Upper lobe of left lung (tissue), 6 donors: ENCODE measurements around the gene PCSK5. TPM values are rescaled to one million over a fixed set of nuclear protein-coding genes. Genes with fewer than 3 reads are reported as not detected.

Experiments
- ATAC-seq, 2 donors: fragments of 200-7000 bp; cut with Tn5 transposase; one replicate each; pipeline ENCODE4 v1.9.1; 2022; ENCODE audit warnings: mild to moderate bottlenecking in 2 of 2, moderate library complexity in 2 of 2; ENCODE audit not compliant: low FRiP score in 2 of 2
- DNase-seq, 2 donors: peaks; one replicate each; pipeline ENCODE4 v3.0.0-alpha.2; 2019 to 2020
- H3K27ac ChIP-seq, 4 donors: fragments of 200-600 bp; sonication (generic); one replicate each; pipeline ENCODE4 v1.5.1; 2016 to 2019
- H3K27me3 ChIP-seq, 4 donors: fragments of 200-600 bp; sonication (generic); one replicate each; pipeline ENCODE4 v1.5.1; 2017 to 2019
- H3K36me3 ChIP-seq, 4 donors: fragments of 200-600 bp; sonication (generic); one replicate each; pipeline ENCODE4 v1.5.1; 2016 to 2019
- H3K4me1 ChIP-seq, 4 donors: fragments of 200-600 bp; sonication (generic); one replicate each; pipeline ENCODE4 v1.5.1; 2018 to 2019
- H3K4me3 ChIP-seq, 4 donors: fragments of 200-600 bp; sonication (generic); one replicate each; pipeline ENCODE4 v1.5.1; 2017 to 2019; ENCODE audit warnings: mild to moderate bottlenecking in 2 of 4, moderate library complexity in 1 of 4
- H3K9me3 ChIP-seq, 4 donors: fragments of 200-600 bp; sonication (generic); one replicate each; pipeline ENCODE4 v1.5.1; 2018 to 2019
- CTCF ChIP-seq, 6 experiments: fragments of 450-650 bp in 4 of 6; fragments of 200-600 bp in 2 of 6; sonication (generic) in 2 of 6; IDR thresholded peaks; one replicate each; pipeline ENCODE4 v1.5.1; 2016 to 2019; ENCODE audit warnings: antibody characterized with exemption in 6 of 6
- EP300 ChIP-seq, 4 donors: sonication (generic); formaldehyde crosslinking; IDR thresholded peaks; one replicate each; pipeline ENCODE4 v1.5.1; 2017; ENCODE audit warnings: antibody characterized with exemption in 4 of 4, control low read depth in 2 of 4
- POLR2A ChIP-seq, 4 donors: fragments of 450-650 bp; IDR thresholded peaks; one replicate each; pipeline ENCODE4 v1.5.1; 2016 to 2017; ENCODE audit warnings: antibody characterized with exemption in 4 of 4, mild to moderate bottlenecking in 2 of 4
- POLR2AphosphoS5 ChIP-seq, 2 donors: sonication (generic); formaldehyde crosslinking; IDR thresholded peaks; one replicate each; pipeline ENCODE4 v1.5.1; 2017; ENCODE audit warnings: antibody characterized with exemption in 2 of 2
- WGBS, 2 donors: methylation state at CpG; one replicate each; pipeline ENCODE4 v1.1.5; 2017 to 2018; 5-methylcytosine and 5-hydroxymethylcytosine counted together
- total RNA-seq, 6 donors: library from RNA; depleted of rRNA in 4 of 6; stranded (reverse); fragments of >200 nt in 4 of 6; gene quantifications; one replicate each; pipeline versions ENCODE4 v1.1.0 to v1.2.1, GENCODE V29; 2016 to 2021
- donor health status: DM: no; HTN: no; CAD: no; lungs with moderate emphysema.
- donor health status: DM: no; HTN: yes; CAD: no; lungs with severe emphysema.

Gene PCSK5
- total RNA-seq, 6 donors from 2014 or later = 12.8 to 29.2 (median 18.3) TPM

- Histone ChIP-seq H3K27me3 (no peaks in the 10 kb centered on the region), H3K9me3 (no peaks in the 10 kb centered on the region), H3K27ac (no peak overlapping the region), H3K36me3 (no peaks in the 10 kb centered on the region), H3K4me3 (no peak overlapping the region), H3K4me1 (peaks cover 0 to 4% (median 0%) of the 10 kb centered on the region in 4 donors)
- DNase-seq (no peak), ATAC-seq (no peak)
- WGBS, 2 donors = 90 to 94% methylated on average over 10 of the region's 10 CpGs
- TF ChIP-seq POLR2AphosphoS5 (IDR thresholded peaks at IDR 0.05) (no peak), CTCF (IDR thresholded peaks at IDR 0.05) (no peak), POLR2A (IDR thresholded peaks at IDR 0.05) (no peak), EP300 (IDR thresholded peaks at IDR 0.05) (no peak)
These were observed 200.4 kb downstream of the PCSK5 start for GRCh38 chr9:76090909-76091308.

GRCh38 chr9:76092572-76092971 lies 202.1 kb downstream of the PCSK5 start:
- H3K9me3 ChIP-seq = no peaks in the 10 kb centered on the region
- H3K4me1 ChIP-seq = no peaks in the 10 kb centered on the region
- 69 to 74% methylated on average over 4 of the region's 4 CpGs for WGBS, 2 donors
- no peaks in the 10 kb centered on the region for H3K36me3 ChIP-seq
- no peak overlapping the region for H3K4me3 ChIP-seq
- DNase-seq (no peak), ATAC-seq (no peak)
- H3K27ac ChIP-seq = no peak overlapping the region
- TF ChIP-seq POLR2A (IDR thresholded peaks at IDR 0.05) = no peak
- H3K27me3 ChIP-seq = no peaks in the 10 kb centered on the region

- no peak for DNase-seq
- H3K4me3 ChIP-seq = no peak overlapping the region
- H3K27ac ChIP-seq = no peak overlapping the region
- TF ChIP-seq CTCF (IDR thresholded peaks at IDR 0.05) = no peak
- TF ChIP-seq EP300 (IDR thresholded peaks at IDR 0.05) = no peak
- TF ChIP-seq POLR2AphosphoS5 (IDR thresholded peaks at IDR 0.05) = no peak
- TF ChIP-seq POLR2A (IDR thresholded peaks at IDR 0.05) = no peak
- ATAC-seq = no peak
- peaks cover 0 to 3% (median under 1%) of the 10 kb centered on the region in 4 donors for H3K4me1 ChIP-seq
- no peaks in the 10 kb centered on the region for H3K9me3 ChIP-seq
- no peaks in the 10 kb centered on the region for H3K27me3 ChIP-seq
- 79 to 87% methylated on average over 4 of the region's 4 CpGs for WGBS, 2 donors
- H3K36me3 ChIP-seq = peaks cover 0 to 5% (median 0%) of the 10 kb centered on the region in 4 donors
These were observed 205.1 kb downstream of the PCSK5 start for GRCh38 chr9:76095585-76095984.

- Histone ChIP-seq H3K36me3 (peaks cover 0 to 5% (median 0%) of the 10 kb centered on the region in 4 donors), H3K4me3 (no peak overlapping the region), H3K27me3 (no peaks in the 10 kb centered on the region), H3K9me3 (no peaks in the 10 kb centered on the region), H3K4me1 (peaks cover 3 to 11% (median 10%) of the 10 kb centered on the region in 4 donors), H3K27ac (no peak overlapping the region)
- TF ChIP-seq EP300 (IDR thresholded peaks at IDR 0.05) (no peak), CTCF (IDR thresholded peaks at IDR 0.05) (no peak), POLR2A (IDR thresholded peaks at IDR 0.05) (no peak), POLR2AphosphoS5 (IDR thresholded peaks at IDR 0.05) (no peak)
- DNase-seq (no peak), ATAC-seq (no peak)
- WGBS, 2 donors = 52 to 71% methylated on average over 8 of the region's 8 CpGs
These were observed 209.0 kb downstream of the PCSK5 start for GRCh38 chr9:76099516-76099915.

- no peak for TF ChIP-seq EP300 (IDR thresholded peaks at IDR 0.05)
- TF ChIP-seq POLR2AphosphoS5 (IDR thresholded peaks at IDR 0.05) = no peak
- TF ChIP-seq POLR2A (IDR thresholded peaks at IDR 0.05) = no peak
- no peak for TF ChIP-seq CTCF (IDR thresholded peaks at IDR 0.05)
- Histone ChIP-seq H3K27ac (no peak overlapping the region), H3K36me3 (peaks cover 0 to 5% (median 0%) of the 10 kb centered on the region in 4 donors), H3K9me3 (no peaks in the 10 kb centered on the region), H3K27me3 (no peaks in the 10 kb centered on the region), H3K4me3 (no peak overlapping the region), H3K4me1 (peaks cover 3 to 11% (median 10%) of the 10 kb centered on the region in 4 donors)
- 25% methylated on average over 5 of the region's 5 CpGs for WGBS, 2 donors
- DNase-seq = no peak
- ATAC-seq = no peak
These were observed 210.6 kb downstream of the PCSK5 start for GRCh38 chr9:76101075-76101474.
